Parathyroid adenoma (tissue), 2 donors: ENCODE results near the gene IL36B.

ENCODE experiments used
- H2AFZ ChIP-seq: fragments of 300-600 bp; sonication (generic); one replicate; pipeline ENCODE4 v1.7.0; 2017; ENCODE audit warnings: antibody characterized with exemption, mild to moderate bottlenecking
- H3K27ac ChIP-seq: fragments of 300-600 bp; sonication (generic); one replicate; pipeline ENCODE4 v1.7.0; 2017
- H3K27me3 ChIP-seq: fragments of 300-600 bp; sonication (generic); one replicate; pipeline ENCODE4 v1.7.0; 2017; ENCODE audit warnings: low read length; ENCODE audit not compliant: control insufficient read depth, insufficient read depth
- H3K36me3 ChIP-seq: fragments of 300-600 bp; sonication (generic); one replicate; pipeline ENCODE4 v1.7.0; 2017; ENCODE audit warnings: low read length; ENCODE audit not compliant: control insufficient read depth, insufficient read depth
- H3K4me1 ChIP-seq: fragments of 300-600 bp; sonication (generic); one replicate; pipeline ENCODE4 v1.7.0; 2017; ENCODE audit warnings: control low read depth
- H3K4me2 ChIP-seq: fragments of 300-600 bp; sonication (generic); one replicate; pipeline ENCODE4 v1.7.0; 2017; ENCODE audit warnings: low read length
- H3K4me3 ChIP-seq: fragments of 300-600 bp; sonication (generic); one replicate; pipeline ENCODE4 v1.7.0; 2017; ENCODE audit warnings: low read depth, low read length
- H3K79me2 ChIP-seq: fragments of 300-600 bp; sonication (generic); one replicate; pipeline ENCODE4 v1.7.0; 2017; ENCODE audit warnings: control low read depth
- H3K9ac ChIP-seq: fragments of 300-600 bp; sonication (generic); one replicate; pipeline ENCODE4 v1.7.0; 2017; ENCODE audit warnings: mild to moderate bottlenecking
- H3K9me3 ChIP-seq: fragments of 300-600 bp; sonication (generic); one replicate; pipeline ENCODE4 v1.7.0; 2017; ENCODE audit warnings: low read length; ENCODE audit not compliant: control insufficient read depth
- TF ChIP-seq, protein P1 (sequence below): fragments of 300-600 bp; sonication (generic); IDR thresholded peaks from one replicate; pipeline ENCODE4 v1.7.0; 2017; ENCODE audit warnings: antibody characterized with exemption, mild to moderate bottlenecking
- donor health status: primary hyperparathyroidism.

IL36B gene

DNA sequence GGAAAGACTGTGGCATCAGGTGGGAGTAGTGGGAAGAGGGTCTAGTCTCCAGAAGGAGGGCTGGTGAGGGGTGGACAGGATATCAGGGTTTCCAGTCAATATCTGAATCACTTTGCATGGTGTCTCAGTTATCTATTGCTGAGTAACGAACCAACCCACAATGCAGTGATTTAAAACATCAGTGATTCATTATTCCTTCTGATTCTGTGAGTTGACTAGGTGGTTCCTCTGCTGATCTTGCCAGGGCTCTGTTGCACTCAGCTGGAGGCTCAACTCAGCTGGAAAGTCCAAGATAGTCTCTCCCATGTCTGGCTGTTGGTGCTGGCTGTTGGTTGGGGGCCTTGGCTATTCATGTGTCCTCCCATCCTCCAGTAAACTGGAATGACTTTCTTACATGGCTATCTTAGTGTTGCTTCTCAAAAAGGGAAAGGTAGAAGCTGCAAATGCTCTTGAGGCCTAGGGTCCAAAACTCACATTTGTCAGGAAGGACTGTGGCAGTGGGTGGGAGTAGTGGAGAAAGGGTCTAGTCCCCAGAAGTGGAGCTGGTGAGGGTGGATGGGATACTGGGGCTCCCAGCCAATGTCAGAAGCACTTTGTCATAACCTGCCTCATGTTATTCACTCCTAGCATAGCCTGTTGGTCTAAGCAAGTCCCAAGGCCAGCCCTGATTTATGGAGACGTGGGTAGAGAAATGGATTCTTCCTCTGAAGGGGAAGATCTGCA is 29.0 kb upstream of the IL36B start:
- H3K4me1 ChIP-seq: no peaks in the 10 kb centered on the region
- no peaks in the 10 kb centered on the region for H3K9me3 ChIP-seq
- H3K36me3 ChIP-seq: no peaks in the 10 kb centered on the region
- H3K4me2 ChIP-seq: no peak overlapping the region
- H3K27me3 ChIP-seq: no peaks in the 10 kb centered on the region
- TF ChIP-seq, protein P1, sequence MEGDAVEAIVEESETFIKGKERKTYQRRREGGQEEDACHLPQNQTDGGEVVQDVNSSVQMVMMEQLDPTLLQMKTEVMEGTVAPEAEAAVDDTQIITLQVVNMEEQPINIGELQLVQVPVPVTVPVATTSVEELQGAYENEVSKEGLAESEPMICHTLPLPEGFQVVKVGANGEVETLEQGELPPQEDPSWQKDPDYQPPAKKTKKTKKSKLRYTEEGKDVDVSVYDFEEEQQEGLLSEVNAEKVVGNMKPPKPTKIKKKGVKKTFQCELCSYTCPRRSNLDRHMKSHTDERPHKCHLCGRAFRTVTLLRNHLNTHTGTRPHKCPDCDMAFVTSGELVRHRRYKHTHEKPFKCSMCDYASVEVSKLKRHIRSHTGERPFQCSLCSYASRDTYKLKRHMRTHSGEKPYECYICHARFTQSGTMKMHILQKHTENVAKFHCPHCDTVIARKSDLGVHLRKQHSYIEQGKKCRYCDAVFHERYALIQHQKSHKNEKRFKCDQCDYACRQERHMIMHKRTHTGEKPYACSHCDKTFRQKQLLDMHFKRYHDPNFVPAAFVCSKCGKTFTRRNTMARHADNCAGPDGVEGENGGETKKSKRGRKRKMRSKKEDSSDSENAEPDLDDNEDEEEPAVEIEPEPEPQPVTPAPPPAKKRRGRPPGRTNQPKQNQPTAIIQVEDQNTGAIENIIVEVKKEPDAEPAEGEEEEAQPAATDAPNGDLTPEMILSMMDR: no peak
- no peak overlapping the region for H3K27ac ChIP-seq
- no peak overlapping the region for H2AFZ ChIP-seq
- H3K9ac ChIP-seq: no peak overlapping the region
- no peaks in the 10 kb centered on the region for H3K79me2 ChIP-seq
- H3K4me3 ChIP-seq: no peak overlapping the region

DNA sequence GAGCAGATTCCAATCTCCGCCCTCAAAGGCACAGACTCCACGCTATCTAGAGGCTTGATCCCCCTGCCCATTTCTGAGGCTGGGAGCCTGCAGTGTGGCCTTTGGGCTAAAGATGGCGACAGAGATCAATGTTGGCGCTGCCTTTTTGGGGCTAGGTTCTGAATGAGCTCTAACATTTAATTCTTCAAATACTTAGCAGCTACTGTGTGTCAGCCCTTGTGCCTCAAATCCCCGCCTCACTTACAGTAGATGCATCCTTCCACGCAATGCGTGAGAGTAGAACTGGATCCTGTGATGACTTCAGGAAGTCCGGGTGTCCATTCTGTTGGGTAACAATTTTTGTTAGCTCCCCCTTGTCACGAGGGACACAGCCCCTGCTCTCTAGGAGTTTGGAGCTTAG is 27.5 kb upstream of the IL36B start:
- no peaks in the 10 kb centered on the region for H3K27me3 ChIP-seq
- H3K4me1 ChIP-seq: no peaks in the 10 kb centered on the region
- no peak overlapping the region for H2AFZ ChIP-seq
- H3K36me3 ChIP-seq: no peaks in the 10 kb centered on the region
- H3K9ac ChIP-seq: no peak overlapping the region
- H3K79me2 ChIP-seq: no peaks in the 10 kb centered on the region
- no peak overlapping the region for H3K4me2 ChIP-seq
- H3K27ac ChIP-seq: no peak overlapping the region
- H3K4me3 ChIP-seq: no peak overlapping the region
- TF ChIP-seq, protein P1: peak; percentile 43
- H3K9me3 ChIP-seq: no peaks in the 10 kb centered on the region

DNA sequence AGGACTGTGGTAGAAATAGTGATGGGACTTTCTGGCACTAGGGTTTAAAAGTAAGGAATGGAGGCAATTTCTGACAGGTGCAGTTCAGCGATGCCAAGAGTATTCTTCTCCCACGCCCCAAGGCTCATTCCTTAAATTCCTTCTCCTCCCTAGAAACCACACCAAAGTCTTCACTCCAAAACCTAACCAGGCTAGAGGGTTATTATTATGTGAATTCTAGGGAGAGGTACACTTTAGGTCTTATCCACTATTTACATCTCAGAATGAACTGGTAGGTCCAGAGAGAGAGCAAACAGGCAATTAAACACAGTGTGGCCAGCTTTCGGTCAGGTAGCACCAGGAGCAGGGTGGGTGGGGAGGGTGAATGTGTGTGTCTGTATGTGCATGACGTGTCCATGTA is 26.5 kb upstream of the IL36B start:
- Histone ChIP-seq H3K4me1 (no peaks in the 10 kb centered on the region), H3K36me3 (no peaks in the 10 kb centered on the region), H3K27ac (no peak overlapping the region), H3K4me3 (no peak overlapping the region), H3K9ac (no peak overlapping the region), H3K9me3 (no peaks in the 10 kb centered on the region), H3K27me3 (no peaks in the 10 kb centered on the region), H2AFZ (no peak overlapping the region), H3K4me2 (no peak overlapping the region), H3K79me2 (no peaks in the 10 kb centered on the region)
- TF ChIP-seq, protein P1: no peak

DNA sequence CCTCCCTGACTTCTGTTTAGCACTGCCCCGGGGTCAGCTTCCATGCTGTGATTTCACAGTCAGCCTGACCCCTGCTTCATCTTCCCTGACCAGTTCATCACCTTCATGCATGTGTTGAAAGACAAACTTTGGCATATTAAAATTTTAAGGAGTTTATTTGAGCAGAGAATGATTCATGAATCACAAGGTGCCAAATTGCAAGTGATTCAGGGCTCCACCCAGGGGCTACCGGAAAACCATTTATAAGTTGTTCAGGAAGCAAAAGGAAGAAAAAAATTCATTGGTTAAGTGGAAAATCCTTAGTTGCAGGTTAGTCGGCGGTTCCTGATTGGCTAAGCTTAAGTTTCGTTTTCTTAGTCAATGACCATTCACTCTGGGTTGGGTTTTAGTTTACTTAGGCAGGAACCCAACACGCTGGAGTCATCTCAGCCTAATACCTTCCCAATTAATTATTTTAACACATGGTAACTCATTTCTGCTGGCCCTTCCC is 25.7 kb upstream of the IL36B start:
- Histone ChIP-seq H3K4me1 (no peaks in the 10 kb centered on the region), H3K4me2 (no peak overlapping the region), H3K9ac (no peak overlapping the region), H3K9me3 (no peaks in the 10 kb centered on the region), H3K79me2 (no peaks in the 10 kb centered on the region), H3K4me3 (no peak overlapping the region), H3K27me3 (no peaks in the 10 kb centered on the region), H2AFZ (no peak overlapping the region), H3K27ac (no peak overlapping the region), H3K36me3 (no peaks in the 10 kb centered on the region)
- TF ChIP-seq, protein P1: no peak

DNA sequence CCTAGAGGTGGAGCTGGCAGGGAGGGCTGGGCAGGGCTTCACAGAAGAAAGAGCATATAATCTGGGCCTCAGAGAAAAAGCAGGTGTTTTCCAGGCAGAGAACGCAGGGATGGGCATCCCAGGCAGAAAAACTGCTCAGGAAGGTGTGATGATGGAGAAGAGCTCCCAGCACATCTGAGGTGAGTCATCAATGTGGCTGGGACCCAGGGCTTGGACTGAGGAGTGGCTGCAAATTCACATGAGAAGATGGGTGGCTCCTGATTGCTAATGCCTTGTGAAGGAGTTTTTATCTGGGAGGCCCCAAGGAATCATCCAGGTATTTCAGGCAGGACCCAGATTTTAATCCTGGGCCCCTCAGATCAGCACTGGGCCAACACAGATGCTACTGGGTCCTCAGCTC is 25.3 kb upstream of the IL36B start:
- Histone ChIP-seq H3K27me3 (no peaks in the 10 kb centered on the region), H3K79me2 (no peaks in the 10 kb centered on the region), H3K4me3 (no peak overlapping the region), H3K4me2 (no peak overlapping the region), H2AFZ (no peak overlapping the region), H3K36me3 (no peaks in the 10 kb centered on the region), H3K4me1 (no peaks in the 10 kb centered on the region), H3K9ac (no peak overlapping the region), H3K27ac (no peak overlapping the region), H3K9me3 (no peaks in the 10 kb centered on the region)
- TF ChIP-seq, protein P1: no peak
